ENCODE results near the gene MYO16. TPM values are rescaled to one million over a fixed set of nuclear protein-coding genes. Genes with fewer than 3 reads are reported as not detected.

Gene MYO16
- total RNA-seq, 2 experiments from 2014 or later: not detected

GRCh38 chr13:108915095-108915633, 285.8 kb downstream of the MYO16 start:
- ChIA-PET POLR2A (interaction anchor here (0.8 to 2.1 kb wide), 9 partner anchors 10 to 870 kb away, joined by 3 to 9 read pairs (median 4); partner anchors contain the start of gene ABHD13), CTCF (interaction anchor here (1.0 to 3.2 kb wide), 9 partner anchors 10 to 875 kb away, joined by 3 to 22 read pairs (median 3); no protein-coding TSS in a partner anchor)
- no peaks in the 10 kb centered on the region for H3K9me3 Mint-ChIP-seq

GRCh38 chr13:108915634-108916512, 286.5 kb downstream of the MYO16 start:
- no peaks in the 10 kb centered on the region for H3K9me3 Mint-ChIP-seq
- ChIA-PET CTCF (interaction anchor here (1.0 to 3.2 kb wide), 9 partner anchors 11 to 875 kb away, joined by 3 to 22 read pairs (median 3); no protein-coding TSS in a partner anchor), POLR2A (interaction anchor here (0.8 to 2.1 kb wide), 8 partner anchors 11 to 869 kb away, joined by 3 to 9 read pairs (median 4); partner anchors contain the start of gene ABHD13)
- no peaks in the 10 kb centered on the region for H3K36me3 Mint-ChIP-seq (ENCODE audit: low read depth)
- H3K27ac Mint-ChIP-seq: peak overlapping the region; percentile 84
- peak; percentile 90 for DNase-seq
- H3K27me3 Mint-ChIP-seq: no peaks in the 10 kb centered on the region
- H3K4me1 Mint-ChIP-seq: peaks cover 17% of the 10 kb centered on the region
- H3K4me3 Mint-ChIP-seq: peak overlapping the region; percentile 65

More at GRCh38 chr13:108915095-108915633, 285.8 kb downstream of the MYO16 start:
- Mint-ChIP-seq H3K4me1 (peaks cover 17% of the 10 kb centered on the region), H3K4me3 (peak overlapping the region; percentile 8), H3K27ac (peak overlapping the region; percentile 60), H3K36me3 (ENCODE audit: low read depth) (no peaks in the 10 kb centered on the region), H3K27me3 (no peaks in the 10 kb centered on the region)
- DNase-seq: no peak

- no peaks in the 10 kb centered on the region for H3K27me3 Mint-ChIP-seq
- H3K36me3 Mint-ChIP-seq (ENCODE audit: low read depth): no peaks in the 10 kb centered on the region
- no peak for DNase-seq
- H3K4me1 Mint-ChIP-seq: peaks cover 17% of the 10 kb centered on the region
- H3K4me3 Mint-ChIP-seq: no peak overlapping the region
- ChIA-PET POLR2A (no interaction called here), CTCF (no interaction called here)
- H3K9me3 Mint-ChIP-seq: no peaks in the 10 kb centered on the region
- no peak overlapping the region for H3K27ac Mint-ChIP-seq
These were observed 288.2 kb downstream of the MYO16 start for GRCh38 chr13:108917581-108917980.

- ChIA-PET CTCF (no interaction called here), POLR2A (no interaction called here)
- peaks cover 17% of the 10 kb centered on the region for H3K4me1 Mint-ChIP-seq
- no peak overlapping the region for H3K27ac Mint-ChIP-seq
- DNase-seq: no peak
- H3K9me3 Mint-ChIP-seq: no peaks in the 10 kb centered on the region
- H3K36me3 Mint-ChIP-seq (ENCODE audit: low read depth): no peaks in the 10 kb centered on the region
- no peaks in the 10 kb centered on the region for H3K27me3 Mint-ChIP-seq
- H3K4me3 Mint-ChIP-seq: no peak overlapping the region
These were observed 289.9 kb downstream of the MYO16 start for GRCh38 chr13:108919036-108919907.

- Mint-ChIP-seq H3K4me1 (peaks cover 14% of the 10 kb centered on the region), H3K27ac (no peak overlapping the region), H3K9me3 (no peaks in the 10 kb centered on the region), H3K36me3 (ENCODE audit: low read depth) (no peaks in the 10 kb centered on the region), H3K27me3 (no peaks in the 10 kb centered on the region), H3K4me3 (no peak overlapping the region)
- no peak for DNase-seq
- CTCF ChIA-PET: no interaction called here
- POLR2A ChIA-PET: no interaction called here
These were observed 290.7 kb downstream of the MYO16 start for GRCh38 chr13:108920137-108920536.

GRCh38 chr13:108921238-108921637, 291.8 kb downstream of the MYO16 start:
- Mint-ChIP-seq H3K4me1 (peaks cover 3% of the 10 kb centered on the region), H3K4me3 (no peak overlapping the region), H3K27me3 (no peaks in the 10 kb centered on the region), H3K36me3 (ENCODE audit: low read depth) (no peaks in the 10 kb centered on the region), H3K27ac (no peak overlapping the region), H3K9me3 (no peaks in the 10 kb centered on the region)
- CTCF ChIA-PET: no interaction called here
- DNase-seq: no peak
- POLR2A ChIA-PET: no interaction called here

GRCh38 chr13:108922108-108922507, 292.7 kb downstream of the MYO16 start:
- H3K36me3 Mint-ChIP-seq (ENCODE audit: low read depth): no peaks in the 10 kb centered on the region
- no peak overlapping the region for H3K4me3 Mint-ChIP-seq
- H3K27ac Mint-ChIP-seq: no peak overlapping the region
- POLR2A ChIA-PET: no interaction called here
- H3K27me3 Mint-ChIP-seq: no peaks in the 10 kb centered on the region
- H3K4me1 Mint-ChIP-seq: no peaks in the 10 kb centered on the region
- no peaks in the 10 kb centered on the region for H3K9me3 Mint-ChIP-seq
- CTCF ChIA-PET: no interaction called here
- no peak for DNase-seq

- no peaks in the 10 kb centered on the region for H3K27me3 Mint-ChIP-seq
- no peaks in the 10 kb centered on the region for H3K36me3 Mint-ChIP-seq (ENCODE audit: low read depth)
- CTCF ChIA-PET: no interaction called here
These were observed 294.1 kb downstream of the MYO16 start for GRCh38 chr13:108923386-108924047.

GRCh38 chr13:108924134-108924533, 294.7 kb downstream of the MYO16 start:
- Mint-ChIP-seq H3K27me3 (no peaks in the 10 kb centered on the region), H3K9me3 (no peaks in the 10 kb centered on the region), H3K36me3 (ENCODE audit: low read depth) (no peaks in the 10 kb centered on the region), H3K27ac (no peak overlapping the region), H3K4me3 (no peak overlapping the region), H3K4me1 (no peaks in the 10 kb centered on the region)
- ChIA-PET CTCF (no interaction called here), POLR2A (interaction anchor here (1.1 kb wide), 1 partner anchor 29 kb away, joined by 3 read pairs; no protein-coding TSS in a partner anchor)
- no peak for DNase-seq

More at GRCh38 chr13:108923386-108924047, 294.1 kb downstream of the MYO16 start:
- Mint-ChIP-seq H3K27ac (no peak overlapping the region), H3K4me1 (no peaks in the 10 kb centered on the region), H3K4me3 (no peak overlapping the region), H3K9me3 (no peaks in the 10 kb centered on the region)
- POLR2A ChIA-PET: no interaction called here
- no peak for DNase-seq

GRCh38 chr13:108924541-108924940, 295.1 kb downstream of the MYO16 start:
- POLR2A ChIA-PET: interaction anchor here (1.1 kb wide), 1 partner anchor 29 kb away, joined by 3 read pairs; no protein-coding TSS in a partner anchor
- DNase-seq: no peak
- CTCF ChIA-PET: no interaction called here
- Mint-ChIP-seq H3K9me3 (no peaks in the 10 kb centered on the region), H3K4me3 (no peak overlapping the region), H3K27me3 (peaks cover 3% of the 10 kb centered on the region), H3K4me1 (no peaks in the 10 kb centered on the region), H3K36me3 (ENCODE audit: low read depth) (no peaks in the 10 kb centered on the region), H3K27ac (no peak overlapping the region)

- Mint-ChIP-seq H3K4me3 (no peak overlapping the region), H3K27me3 (peaks cover 4% of the 10 kb centered on the region), H3K27ac (no peak overlapping the region), H3K9me3 (no peaks in the 10 kb centered on the region), H3K4me1 (no peaks in the 10 kb centered on the region), H3K36me3 (ENCODE audit: low read depth) (no peaks in the 10 kb centered on the region)
- ChIA-PET CTCF (no interaction called here), POLR2A (interaction anchor here (1.1 kb wide), 1 partner anchor 30 kb away, joined by 3 read pairs; no protein-coding TSS in a partner anchor)
- no peak for DNase-seq
These were observed 295.7 kb downstream of the MYO16 start for GRCh38 chr13:108925070-108925469.

- no peak for DNase-seq
- ChIA-PET POLR2A (no interaction called here), CTCF (no interaction called here)
- H3K27me3 Mint-ChIP-seq: peaks cover 5% of the 10 kb centered on the region
- H3K36me3 Mint-ChIP-seq (ENCODE audit: low read depth): no peaks in the 10 kb centered on the region
- no peak overlapping the region for H3K4me3 Mint-ChIP-seq
- H3K9me3 Mint-ChIP-seq: no peaks in the 10 kb centered on the region
- no peak overlapping the region for H3K27ac Mint-ChIP-seq
- no peaks in the 10 kb centered on the region for H3K4me1 Mint-ChIP-seq
These were observed 297.5 kb downstream of the MYO16 start for GRCh38 chr13:108926862-108927261.
